ENCODE data around the gene RNASE7.

RNASE7 gene

GRCh38 chr14:21068521-21069387 is 26.6 kb downstream of the RNASE7 start:
- peak; percentile 80 for DNase-seq (ENCODE audit: low spot score)

- peak; percentile 45 for DNase-seq (ENCODE audit: low spot score)
Measured at GRCh38 chr14:21069388-21070082, 27.4 kb downstream of the RNASE7 start.

GRCh38 chr14:21070083-21070609 is 28.0 kb downstream of the RNASE7 start, which contains the start of gene ARHGEF40:
ARHGEF40 (plus strand) TSS chr14:21070304; CDS start chr14:21070397, 93 bp downstream.
- peak; percentile 65 for DNase-seq (ENCODE audit: low spot score)

- DNase-seq (ENCODE audit: low spot score) = peak; percentile 47
Measured at GRCh38 chr14:21070610-21071224, 28.6 kb downstream of the RNASE7 start.

- peak; percentile 66 for DNase-seq (ENCODE audit: low spot score)
Measured at GRCh38 chr14:21071225-21072030, 29.3 kb downstream of the RNASE7 start.

- no peak for DNase-seq (ENCODE audit: low spot score)
Measured at GRCh38 chr14:21072031-21072473, 29.9 kb downstream of the RNASE7 start.

- DNase-seq (ENCODE audit: low spot score) = no peak
Measured at GRCh38 chr14:21072781-21073339, 30.7 kb downstream of the RNASE7 start.

GRCh38 chr14:21073921-21074320 is 31.8 kb downstream of the RNASE7 start:
- DNase-seq (ENCODE audit: low spot score) = no peak

- DNase-seq (ENCODE audit: low spot score) = no peak
Measured at GRCh38 chr14:21074398-21075272, 32.5 kb downstream of the RNASE7 start.

GRCh38 chr14:21075719-21076437 is 33.7 kb downstream of the RNASE7 start:
- no peak for DNase-seq (ENCODE audit: low spot score)

GRCh38 chr14:21077672-21078071 is 35.5 kb downstream of the RNASE7 start:
- no peak for DNase-seq (ENCODE audit: low spot score)

- DNase-seq (ENCODE audit: low spot score) = no peak
Measured at GRCh38 chr14:21078287-21078686, 36.1 kb downstream of the RNASE7 start.

GRCh38 chr14:21078726-21079125 is 36.6 kb downstream of the RNASE7 start:
- DNase-seq (ENCODE audit: low spot score) = no peak

GRCh38 chr14:21081521-21082142 is 39.5 kb downstream of the RNASE7 start:
- DNase-seq (ENCODE audit: low spot score) = no peak

GRCh38 chr14:21083565-21084325 is 41.6 kb downstream of the RNASE7 start:
- no peak for DNase-seq (ENCODE audit: low spot score)

GRCh38 chr14:21084396-21084795 is 42.2 kb downstream of the RNASE7 start:
- DNase-seq (ENCODE audit: low spot score) = no peak

GRCh38 chr14:21084998-21085853 is 43.1 kb downstream of the RNASE7 start:
- DNase-seq (ENCODE audit: low spot score) = no peak

Measured in D341Med (cell line).